SK-N-SH treated with all-trans-retinoic acid at 6 μM for 48 hours (cell line): ENCODE data around the gene RAD51B.

Source experiments
- BACH2 ChIP-seq: fragments of 250-450 bp; sonication (Bioruptor Pico); IDR thresholded peaks from 2 replicates; pipeline ENCODE4 v1.9.0; 2021; ENCODE audit warnings: mild to moderate bottlenecking, borderline replicate concordance
- CREB5 ChIP-seq: fragments of 250-450 bp; sonication (Bioruptor Pico); IDR thresholded peaks from 2 replicates; pipeline ENCODE4 v1.5.1; 2020; ENCODE audit warnings: low read depth, mild to moderate bottlenecking, moderate library complexity
- GLIS3 ChIP-seq: fragments of 250-450 bp; sonication (Bioruptor Pico); IDR thresholded peaks from 2 replicates; pipeline ENCODE4 v1.5.0; 2020; ENCODE audit warnings: mild to moderate bottlenecking, moderate library complexity
- OSR1 ChIP-seq: fragments of 250-450 bp; sonication (Bioruptor Pico); IDR thresholded peaks from 2 replicates; pipeline ENCODE4 v1.8.0; 2022; ENCODE audit warnings: moderate library complexity, mild to moderate bottlenecking, inconsistent platforms
- RARB ChIP-seq: fragments of 250-450 bp; sonication (Bioruptor Pico); IDR thresholded peaks from 2 replicates; pipeline ENCODE4 v1.8.0; 2021; ENCODE audit warnings: mild to moderate bottlenecking, moderate library complexity
- SNAI2 ChIP-seq: fragments of 250-450 bp; sonication (Bioruptor Pico); IDR thresholded peaks from 2 replicates; pipeline ENCODE4 v1.5.0; 2020; ENCODE audit warnings: mild to moderate bottlenecking, moderate library complexity
- TCF4 ChIP-seq: fragments of 250-450 bp; sonication (Bioruptor Pico); IDR thresholded peaks from 2 replicates; pipeline ENCODE4 v1.8.0; 2021; ENCODE audit warnings: mild to moderate bottlenecking, moderate library complexity, borderline replicate concordance
- TOX ChIP-seq: fragments of 250-450 bp; sonication (Bioruptor Pico); IDR thresholded peaks from 2 replicates; pipeline ENCODE4 v1.8.0; 2021; ENCODE audit warnings: mild to moderate bottlenecking, moderate library complexity, borderline replicate concordance
- ZC3H10 ChIP-seq: fragments of 250-450 bp; sonication (Bioruptor Pico); IDR thresholded peaks from 2 replicates; pipeline ENCODE4 v1.5.1; 2021; ENCODE audit warnings: mild to moderate bottlenecking, moderate library complexity
- TF ChIP-seq, protein P1 (sequence below): fragments of 250-450 bp; sonication (Bioruptor Pico); IDR thresholded peaks from 2 replicates; pipeline ENCODE4 v1.8.0; 2020; ENCODE audit warnings: mild to moderate bottlenecking, moderate library complexity, borderline replicate concordance
- TF ChIP-seq, protein P2 (sequence below): fragments of 250-450 bp; sonication (Bioruptor Pico); IDR thresholded peaks from 2 replicates; pipeline ENCODE4 v1.5.1; 2021; ENCODE audit warnings: mild to moderate bottlenecking, moderate library complexity
- TF ChIP-seq, protein P3 (sequence below): fragments of 250-450 bp; sonication (Bioruptor Pico); IDR thresholded peaks from 2 replicates; pipeline ENCODE4 v1.8.0; 2021; ENCODE audit warnings: low read depth, mild to moderate bottlenecking, moderate library complexity, borderline replicate concordance

GRCh38 chr14:68238551-68238950 lies 419.0 kb downstream of the RAD51B start:
- TF ChIP-seq, protein P1, sequence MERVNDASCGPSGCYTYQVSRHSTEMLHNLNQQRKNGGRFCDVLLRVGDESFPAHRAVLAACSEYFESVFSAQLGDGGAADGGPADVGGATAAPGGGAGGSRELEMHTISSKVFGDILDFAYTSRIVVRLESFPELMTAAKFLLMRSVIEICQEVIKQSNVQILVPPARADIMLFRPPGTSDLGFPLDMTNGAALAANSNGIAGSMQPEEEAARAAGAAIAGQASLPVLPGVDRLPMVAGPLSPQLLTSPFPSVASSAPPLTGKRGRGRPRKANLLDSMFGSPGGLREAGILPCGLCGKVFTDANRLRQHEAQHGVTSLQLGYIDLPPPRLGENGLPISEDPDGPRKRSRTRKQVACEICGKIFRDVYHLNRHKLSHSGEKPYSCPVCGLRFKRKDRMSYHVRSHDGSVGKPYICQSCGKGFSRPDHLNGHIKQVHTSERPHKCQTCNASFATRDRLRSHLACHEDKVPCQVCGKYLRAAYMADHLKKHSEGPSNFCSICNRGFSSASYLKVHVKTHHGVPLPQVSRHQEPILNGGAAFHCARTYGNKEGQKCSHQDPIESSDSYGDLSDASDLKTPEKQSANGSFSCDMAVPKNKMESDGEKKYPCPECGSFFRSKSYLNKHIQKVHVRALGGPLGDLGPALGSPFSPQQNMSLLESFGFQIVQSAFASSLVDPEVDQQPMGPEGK (CRISPR knock-in tag) = no peak
- TF ChIP-seq GLIS3 (CRISPR knock-in tag) = no peak
- TF ChIP-seq, protein P2, sequence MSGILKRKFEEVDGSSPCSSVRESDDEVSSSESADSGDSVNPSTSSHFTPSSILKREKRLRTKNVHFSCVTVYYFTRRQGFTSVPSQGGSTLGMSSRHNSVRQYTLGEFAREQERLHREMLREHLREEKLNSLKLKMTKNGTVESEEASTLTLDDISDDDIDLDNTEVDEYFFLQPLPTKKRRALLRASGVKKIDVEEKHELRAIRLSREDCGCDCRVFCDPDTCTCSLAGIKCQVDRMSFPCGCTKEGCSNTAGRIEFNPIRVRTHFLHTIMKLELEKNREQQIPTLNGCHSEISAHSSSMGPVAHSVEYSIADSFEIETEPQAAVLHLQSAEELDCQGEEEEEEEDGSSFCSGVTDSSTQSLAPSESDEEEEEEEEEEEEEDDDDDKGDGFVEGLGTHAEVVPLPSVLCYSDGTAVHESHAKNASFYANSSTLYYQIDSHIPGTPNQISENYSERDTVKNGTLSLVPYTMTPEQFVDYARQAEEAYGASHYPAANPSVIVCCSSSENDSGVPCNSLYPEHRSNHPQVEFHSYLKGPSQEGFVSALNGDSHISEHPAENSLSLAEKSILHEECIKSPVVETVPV = no peak
- TF ChIP-seq BACH2 (CRISPR knock-in tag) = no peak
- no peak for TF ChIP-seq ZC3H10 (CRISPR knock-in tag)
- TF ChIP-seq TCF4 (CRISPR knock-in tag) = no peak
- TF ChIP-seq CREB5 (CRISPR knock-in tag) = no peak
- no peak for TF ChIP-seq OSR1 (CRISPR knock-in tag)
- TF ChIP-seq, protein P3, sequence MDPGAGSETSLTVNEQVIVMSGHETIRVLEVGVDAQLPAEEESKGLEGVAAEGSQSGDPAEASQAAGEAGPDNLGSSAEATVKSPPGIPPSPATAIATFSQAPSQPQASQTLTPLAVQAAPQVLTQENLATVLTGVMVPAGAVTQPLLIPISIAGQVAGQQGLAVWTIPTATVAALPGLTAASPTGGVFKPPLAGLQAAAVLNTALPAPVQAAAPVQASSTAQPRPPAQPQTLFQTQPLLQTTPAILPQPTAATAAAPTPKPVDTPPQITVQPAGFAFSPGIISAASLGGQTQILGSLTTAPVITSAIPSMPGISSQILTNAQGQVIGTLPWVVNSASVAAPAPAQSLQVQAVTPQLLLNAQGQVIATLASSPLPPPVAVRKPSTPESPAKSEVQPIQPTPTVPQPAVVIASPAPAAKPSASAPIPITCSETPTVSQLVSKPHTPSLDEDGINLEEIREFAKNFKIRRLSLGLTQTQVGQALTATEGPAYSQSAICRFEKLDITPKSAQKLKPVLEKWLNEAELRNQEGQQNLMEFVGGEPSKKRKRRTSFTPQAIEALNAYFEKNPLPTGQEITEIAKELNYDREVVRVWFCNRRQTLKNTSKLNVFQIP (CRISPR knock-in tag) = no peak
- TF ChIP-seq TOX (CRISPR knock-in tag) = no peak
- no peak for TF ChIP-seq SNAI2 (CRISPR knock-in tag)
- no peak for TF ChIP-seq RARB (CRISPR knock-in tag)
